H9 (cell line): Measurements from ENCODE around the gene ACSF3. TPM values are rescaled to one million over a fixed set of nuclear protein-coding genes. Genes with fewer than 3 reads are reported as not detected.

Experiments
- DNase-seq: peaks from one replicate; pipeline ENCODE4 v3.0.0-alpha.2; 2017
- H2AFZ ChIP-seq: one replicate; pipeline ENCODE4 v1.6.1; 2013; ENCODE audit warnings: mild to moderate bottlenecking, low read length, control low read depth, moderate library complexity
- H2AK5ac ChIP-seq: 2 replicates; pipeline ENCODE4 v1.6.1; 2013; ENCODE audit warnings: low read length, control low read depth, mixed read lengths; ENCODE audit not compliant: insufficient read length
- H2BK120ac ChIP-seq: one replicate; pipeline ENCODE4 v1.6.1; 2013; ENCODE audit warnings: low read depth, mild to moderate bottlenecking, low read length, control low read depth, inconsistent platforms; ENCODE audit not compliant: poor library complexity, severe bottlenecking
- H2BK12ac ChIP-seq: 2 replicates; pipeline ENCODE4 v1.6.1; 2013; ENCODE audit warnings: low read length, control low read depth, mixed read lengths, low read depth; ENCODE audit not compliant: insufficient read length
- H2BK15ac ChIP-seq: 2 replicates; pipeline ENCODE4 v1.6.1; 2013; ENCODE audit warnings: low read depth, low read length, control low read depth
- H2BK20ac ChIP-seq: one replicate; pipeline ENCODE4 v1.6.1; 2013; ENCODE audit warnings: low read depth, mild to moderate bottlenecking, low read length, control low read depth, inconsistent platforms; ENCODE audit not compliant: poor library complexity, severe bottlenecking
- H2BK5ac ChIP-seq: 2 replicates; pipeline ENCODE4 v1.6.1; 2013; ENCODE audit warnings: low read length, control low read depth, mixed read lengths; ENCODE audit not compliant: insufficient read length
- H3K14ac ChIP-seq: 2 replicates; pipeline ENCODE4 v1.6.1; 2013; ENCODE audit warnings: low read length, control low read depth; ENCODE audit not compliant: insufficient read depth
- H3K18ac ChIP-seq: 2 replicates; pipeline ENCODE4 v1.6.1; 2013; ENCODE audit warnings: low read depth, mild to moderate bottlenecking, mixed read lengths, low read length, control low read depth; ENCODE audit not compliant: insufficient read length
- H3K23ac ChIP-seq: 2 replicates; pipeline ENCODE4 v1.6.1; 2013; ENCODE audit warnings: low read length, control low read depth, mixed read lengths, low read depth; ENCODE audit not compliant: insufficient read length
- H3K23me2 ChIP-seq: 2 replicates; pipeline ENCODE4 v1.6.1; 2013; ENCODE audit warnings: low read depth, mild to moderate bottlenecking, mixed read lengths, low read length, control low read depth; ENCODE audit not compliant: insufficient read length, poor library complexity, severe bottlenecking
- H3K27ac ChIP-seq: 2 replicates; pipeline ENCODE4 v1.5.1; 2013; ENCODE audit warnings: low read length, control low read depth, mixed read lengths, low read depth; ENCODE audit not compliant: insufficient read length
- H3K27me3 ChIP-seq: 2 replicates; pipeline ENCODE4 v1.6.1; 2013; ENCODE audit warnings: low read length, control low read depth, inconsistent platforms; ENCODE audit not compliant: insufficient read depth
- H3K4ac ChIP-seq: 2 replicates; pipeline ENCODE4 v1.6.1; 2013; ENCODE audit warnings: low read depth, mild to moderate bottlenecking, control low read depth, inconsistent platforms, low read length, moderate library complexity
- H3K4me1 ChIP-seq: 2 replicates; pipeline ENCODE4 v1.6.1; 2013; ENCODE audit warnings: low read length, control low read depth, inconsistent platforms; ENCODE audit not compliant: insufficient read depth
- H3K4me2 ChIP-seq: 2 replicates; pipeline ENCODE4 v1.6.1; 2013; ENCODE audit warnings: low read length, control low read depth, mixed read lengths; ENCODE audit not compliant: insufficient read length, insufficient read depth
- H3K56ac ChIP-seq: 2 replicates; pipeline ENCODE4 v1.6.1; 2013; ENCODE audit warnings: low read depth, mild to moderate bottlenecking, mixed read lengths, low read length, control low read depth; ENCODE audit not compliant: insufficient read length
- H3K79me1 ChIP-seq: 2 replicates; pipeline ENCODE4 v1.6.1; 2013; ENCODE audit warnings: low read depth, mild to moderate bottlenecking, moderate library complexity, low read length, control low read depth, inconsistent platforms; ENCODE audit not compliant: insufficient read depth, poor library complexity, severe bottlenecking
- H3K79me2 ChIP-seq: 2 replicates; pipeline ENCODE4 v1.6.1; 2013; ENCODE audit warnings: low read length, control low read depth, inconsistent platforms; ENCODE audit not compliant: insufficient read depth
- H3K9ac ChIP-seq: 2 replicates; pipeline ENCODE4 v1.6.1; 2013; ENCODE audit warnings: low read length, control low read depth, mixed read lengths; ENCODE audit not compliant: insufficient read length; ENCODE audit errors: extremely low read depth
- H3K9me3 ChIP-seq: one replicate; pipeline ENCODE4 v1.6.1; 2013; ENCODE audit warnings: low read depth, low read length, inconsistent platforms; ENCODE audit not compliant: control insufficient read depth
- H3T11ph ChIP-seq: one replicate; pipeline ENCODE4 v1.6.1; 2013; ENCODE audit warnings: mild to moderate bottlenecking, low read length, control low read depth, inconsistent platforms
- H4K20me1 ChIP-seq: one replicate; pipeline ENCODE4 v1.6.1; 2013; ENCODE audit not compliant: control insufficient read depth, insufficient read length, insufficient read depth
- H4K5ac ChIP-seq: 2 replicates; pipeline ENCODE4 v1.6.1; 2013; ENCODE audit warnings: low read depth, mild to moderate bottlenecking, mixed read lengths, low read length, control low read depth; ENCODE audit not compliant: insufficient read length
- H4K8ac ChIP-seq: replicated peaks from 2 replicates; pipeline ENCODE4 v1.6.1; 2013; ENCODE audit warnings: low read length, control low read depth, mixed read lengths, low read depth; ENCODE audit not compliant: insufficient read length
- H4K91ac ChIP-seq: 2 replicates; pipeline ENCODE4 v1.6.1; 2013; ENCODE audit warnings: low read depth, mild to moderate bottlenecking, moderate library complexity, mixed read lengths, low read length, control low read depth; ENCODE audit not compliant: insufficient read length
- H3K27ac Mint-ChIP-seq, 3 experiments: 2 replicates in 2 of 3; 3 replicates in 1 of 3; pipeline ENCODE4 v1.8.0; 2020 to 2021; ENCODE audit warnings: mixed read lengths in 3 of 3, mild to moderate bottlenecking in 1 of 3, moderate library complexity in 1 of 3
- H3K27me3 Mint-ChIP-seq: 2 replicates; pipeline ENCODE4 v1.8.0; 2021; ENCODE audit warnings: low read depth, mild to moderate bottlenecking, moderate library complexity, mixed read lengths
- H3K36me3 Mint-ChIP-seq, 3 experiments: 2 replicates in 2 of 3; 3 replicates in 1 of 3; pipeline ENCODE4 v1.8.0; 2020 to 2021; ENCODE audit warnings: low read depth in 3 of 3, mixed read lengths in 3 of 3; ENCODE audit not compliant: insufficient read depth in 1 of 3
- H3K4me1 Mint-ChIP-seq, 2 experiments: 2 replicates each; pipeline ENCODE4 v1.8.0; 2020; ENCODE audit warnings: mixed read lengths in 2 of 2
- H3K4me3 Mint-ChIP-seq, 2 experiments: 2 replicates in 1 of 2; 3 replicates in 1 of 2; pipeline ENCODE4 v1.8.0; 2020 to 2021; ENCODE audit warnings: mild to moderate bottlenecking in 2 of 2, mixed read lengths in 2 of 2, moderate library complexity in 1 of 2
- H3K9me3 Mint-ChIP-seq, 2 experiments: 2 replicates in 1 of 2; 3 replicates in 1 of 2; pipeline ENCODE4 v1.8.0; 2020; ENCODE audit warnings: mild to moderate bottlenecking in 2 of 2, mixed read lengths in 2 of 2, moderate library complexity in 1 of 2
- WGBS: extraction: QIAGEN DNeasy Blood & Tissue Kit; methylation state at CpG from one replicate; pipeline ENCODE4 v1.1.7; 2013; ENCODE audit warnings: missing lambda C conversion rate, low lambda C conversion rate, mixed read lengths; ENCODE audit not compliant: insufficient read length; ENCODE audit errors: extremely low coverage; 5-methylcytosine and 5-hydroxymethylcytosine counted together
- total RNA-seq: library from RNA; stranded (reverse); gene quantifications from 2 replicates; pipeline ENCODE4 v1.2.1, GENCODE V29; 2021
- TF ChIP-seq, protein P1 (sequence below): fragments of 200-600 bp; sonication (generic); conservative IDR thresholded peaks from 3 replicates; pipeline ENCODE4 v1.8.0; 2021; ENCODE audit warnings: antibody characterized with exemption, mild to moderate bottlenecking

Gene ACSF3
- total RNA-seq, 1 experiment from 2014 or later, result 31.3 TPM

DNA sequence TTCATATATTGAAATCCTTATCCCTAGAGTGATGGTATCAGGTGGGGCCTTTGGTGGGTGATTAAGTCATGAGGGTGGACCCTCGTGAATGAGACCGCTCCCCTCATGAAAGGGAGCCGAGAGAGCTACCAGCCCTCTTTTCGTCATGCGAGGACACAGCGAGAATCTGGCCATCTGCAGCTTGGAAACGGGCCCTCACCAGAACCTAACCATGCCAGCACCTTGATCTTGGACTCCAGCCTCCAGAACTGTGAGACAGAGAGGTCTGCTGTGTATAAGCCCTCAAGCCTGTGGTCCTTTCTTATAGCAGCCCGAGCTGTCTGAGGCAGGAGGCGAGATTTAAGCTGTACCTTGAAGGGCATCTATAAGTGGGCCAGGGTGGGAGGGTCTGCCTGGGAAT lies 23.7 kb upstream of the ACSF3 start:
- Histone ChIP-seq H3K79me2 (no peaks in the 10 kb centered on the region), H3K9ac (no peak overlapping the region), H3K4me1 (no peaks in the 10 kb centered on the region), H3K27me3 (no peaks in the 10 kb centered on the region), H2BK120ac (no peak overlapping the region), H4K8ac (no peak overlapping the region), H4K91ac (no peak overlapping the region), H2AFZ (no peak overlapping the region), H3K9me3 (peaks cover 7% of the 10 kb centered on the region), H3K23ac (no peak overlapping the region), H4K5ac (no peak overlapping the region), H3K27ac (no peak overlapping the region), H3K23me2 (no peaks in the 10 kb centered on the region), H3K79me1 (no peaks in the 10 kb centered on the region), H2BK5ac (no peak overlapping the region), H2AK5ac (no peak overlapping the region), H3T11ph (no peak overlapping the region), H3K4me2 (no peak overlapping the region), H3K14ac (no peak overlapping the region), H3K56ac (no peak overlapping the region), H3K4ac (no peak overlapping the region), H2BK12ac (no peak overlapping the region), H4K20me1 (no peaks in the 10 kb centered on the region), H2BK15ac (no peak overlapping the region), H2BK20ac (no peak overlapping the region), H3K18ac (no peak overlapping the region)
- H3K27me3 Mint-ChIP-seq, result peaks cover 5% of the 10 kb centered on the region
- no peak overlapping the region for H3K4me3 Mint-ChIP-seq
- TF ChIP-seq, protein P1, sequence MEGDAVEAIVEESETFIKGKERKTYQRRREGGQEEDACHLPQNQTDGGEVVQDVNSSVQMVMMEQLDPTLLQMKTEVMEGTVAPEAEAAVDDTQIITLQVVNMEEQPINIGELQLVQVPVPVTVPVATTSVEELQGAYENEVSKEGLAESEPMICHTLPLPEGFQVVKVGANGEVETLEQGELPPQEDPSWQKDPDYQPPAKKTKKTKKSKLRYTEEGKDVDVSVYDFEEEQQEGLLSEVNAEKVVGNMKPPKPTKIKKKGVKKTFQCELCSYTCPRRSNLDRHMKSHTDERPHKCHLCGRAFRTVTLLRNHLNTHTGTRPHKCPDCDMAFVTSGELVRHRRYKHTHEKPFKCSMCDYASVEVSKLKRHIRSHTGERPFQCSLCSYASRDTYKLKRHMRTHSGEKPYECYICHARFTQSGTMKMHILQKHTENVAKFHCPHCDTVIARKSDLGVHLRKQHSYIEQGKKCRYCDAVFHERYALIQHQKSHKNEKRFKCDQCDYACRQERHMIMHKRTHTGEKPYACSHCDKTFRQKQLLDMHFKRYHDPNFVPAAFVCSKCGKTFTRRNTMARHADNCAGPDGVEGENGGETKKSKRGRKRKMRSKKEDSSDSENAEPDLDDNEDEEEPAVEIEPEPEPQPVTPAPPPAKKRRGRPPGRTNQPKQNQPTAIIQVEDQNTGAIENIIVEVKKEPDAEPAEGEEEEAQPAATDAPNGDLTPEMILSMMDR, result no peak
- peaks cover 15 to 16% of the 10 kb centered on the region in 2 experiments for H3K9me3 Mint-ChIP-seq
- WGBS, result no CpG with 5 or more reads among the region's 9 CpGs
- DNase-seq, result no peak
- no peaks in the 10 kb centered on the region for H3K36me3 Mint-ChIP-seq
- H3K4me1 Mint-ChIP-seq, result peaks cover 0 to 3% of the 10 kb centered on the region in 2 experiments; a peak in 1 of 4 replicates
- no peak overlapping the region for H3K27ac Mint-ChIP-seq
